A549 (cell line): Measurements from ENCODE around the gene KRT71. TPM values are rescaled to one million over a fixed set of nuclear protein-coding genes. Genes with fewer than 3 reads are reported as not detected.

ENCODE experiments used
- ATAC-seq, 2 experiments: fragments of 200-7000 bp in 1 of 2; fragments of >200 bp in 1 of 2; cut with Nextera tagmentation in 1 of 2; cut with Tn5 transposase in 1 of 2; 3 replicates each; pipeline versions ENCODE4 v1.8.0 to v1.9.1; 2018 to 2020; ENCODE audit warnings: mild to moderate bottlenecking in 1 of 2, moderate library complexity in 1 of 2
- CTCF ChIA-PET: fragments of 300-600 bp; sonication (Branson Sonifier 250); formaldehyde crosslinking; extraction: SDS; loops from one replicate; lab custom pipeline; 2021; ENCODE audit warnings: antibody characterized with exemption, inconsistent platforms; lab: Yijun Ruan, JAX
- POLR2A ChIA-PET: fragments of 350-600 bp; formaldehyde crosslinking; extraction: SDS; loops from one replicate; lab custom pipeline; 2021; ENCODE audit warnings: antibody characterized with exemption, inconsistent platforms; lab: Yijun Ruan, JAX
- DNase-seq, 2 experiments: peaks; one replicate each; pipeline versions ENCODE4 v3.0.0 to v3.0.0-alpha.2; 2011 to 2016; ENCODE audit warnings: low read depth in 1 of 2, low spot score in 1 of 2
- FAIRE-seq: peaks from 2 replicates; lab custom pipeline; 2011; peaks lifted over from hg19 to GRCh38; lab: Jason Lieb, UNC
- H3K27ac ChIP-seq, 2 experiments: fragments of >200 bp; sonication (Bioruptor Twin); formaldehyde crosslinking; 3 replicates each; pipeline ENCODE4 v1.5.1; 2016 to 2017
- H3K4me1 ChIP-seq: fragments of >200 bp; sonication (Bioruptor Twin); formaldehyde crosslinking; 3 replicates; pipeline ENCODE4 v1.6.1; 2016
- H3K4me2 ChIP-seq: fragments of >200 bp; sonication (Bioruptor Twin); formaldehyde crosslinking; 3 replicates; pipeline ENCODE4 v1.6.1; 2016
- H3K4me3 ChIP-seq: fragments of >200 bp; sonication (Bioruptor Twin); formaldehyde crosslinking; 3 replicates; pipeline ENCODE4 v1.5.1; 2016
- H3K9me3 ChIP-seq: fragments of >200 bp; sonication (Bioruptor Twin); formaldehyde crosslinking; 3 replicates; pipeline ENCODE4 v1.6.1; 2016
- CBX2 ChIP-seq: fragments of 200-600 bp; sonication (generic); IDR thresholded peaks from 2 replicates; pipeline ENCODE4 v1.6.1; 2016; ENCODE audit warnings: low read depth, mild to moderate bottlenecking, borderline replicate concordance
- CHD2 ChIP-seq: fragments of 150-350 bp; IDR thresholded peaks from 2 replicates; pipeline ENCODE4 v1.6.1; 2014; ENCODE audit warnings: low read length; ENCODE audit not compliant: partially characterized antibody
- CHD4 ChIP-seq: fragments of 200-600 bp; sonication (generic); IDR thresholded peaks from 2 replicates; pipeline ENCODE4 v1.6.1; 2016; ENCODE audit warnings: antibody characterized with exemption, mild to moderate bottlenecking, borderline replicate concordance
- EHF ChIP-seq: fragments of 250-450 bp; sonication (Bioruptor Pico); IDR thresholded peaks from 2 replicates; pipeline ENCODE4 v1.5.0; 2020; ENCODE audit warnings: mild to moderate bottlenecking
- FOSL2 ChIP-seq, 2 experiments: fragments of 450-650 bp in 1 of 2; fragments of >200 bp in 1 of 2; sonication (Bioruptor Twin) in 1 of 2; formaldehyde crosslinking; IDR thresholded peaks; 2 replicates each; pipeline versions ENCODE4 v1.5.0 to v1.6.1; 2016 to 2020; ENCODE audit warnings: mild to moderate bottlenecking in 1 of 2, moderate library complexity in 1 of 2
- HOXA7 ChIP-seq: fragments of 250-450 bp; sonication (Bioruptor Pico); IDR thresholded peaks from 2 replicates; pipeline ENCODE4 v1.5.0; 2020; ENCODE audit warnings: mild to moderate bottlenecking, moderate library complexity
- HOXB13 ChIP-seq: fragments of 250-450 bp; sonication (Bioruptor Pico); IDR thresholded peaks from 2 replicates; pipeline ENCODE4 v1.5.0; 2020; ENCODE audit warnings: low read depth, mild to moderate bottlenecking, moderate library complexity
- HOXB5 ChIP-seq: fragments of 250-450 bp; sonication (Bioruptor Pico); IDR thresholded peaks from 2 replicates; pipeline ENCODE4 v1.5.0; 2020; ENCODE audit warnings: mild to moderate bottlenecking, moderate library complexity
- KDM1A ChIP-seq: fragments of 200-600 bp; sonication (generic); IDR thresholded peaks from 2 replicates; pipeline ENCODE4 v1.6.1; 2016; ENCODE audit warnings: low read depth, mild to moderate bottlenecking
- KDM5A ChIP-seq: fragments of 200-600 bp; sonication (generic); IDR thresholded peaks from 2 replicates; pipeline ENCODE4 v1.6.1; 2016; ENCODE audit warnings: antibody characterized with exemption, mild to moderate bottlenecking
- MAFK ChIP-seq: fragments of 450-650 bp; IDR thresholded peaks from 2 replicates; pipeline ENCODE4 v1.6.1; 2014; ENCODE audit not compliant: partially characterized antibody
- MYC ChIP-seq: IDR thresholded peaks from 2 replicates; pipeline ENCODE4 v1.6.1; 2012; ENCODE audit warnings: mild to moderate bottlenecking, inconsistent platforms, low read length, improper control_type of control experiment, borderline replicate concordance
- NFE2L2 ChIP-seq: fragments of 150-350 bp; conservative IDR thresholded peaks from 2 replicates; pipeline ENCODE4 v1.6.1; 2014; ENCODE audit warnings: low read length
- NPAS2 ChIP-seq: fragments of 250-450 bp; sonication (Bioruptor Pico); IDR thresholded peaks from 2 replicates; pipeline ENCODE4 v1.8.0; 2022; ENCODE audit warnings: mild to moderate bottlenecking, moderate library complexity, borderline replicate concordance
- RAD21 ChIP-seq, 2 experiments: fragments of >200 bp in 1 of 2; sonication (Bioruptor Twin) in 1 of 2; formaldehyde crosslinking in 1 of 2; IDR thresholded peaks in 1 of 2; conservative IDR thresholded peaks in 1 of 2; 2 replicates in 1 of 2; 3 replicates in 1 of 2; pipeline ENCODE4 v1.6.1; 2012 to 2018; ENCODE audit warnings: inconsistent platforms in 1 of 2
- SMC3 ChIP-seq: fragments of >200 bp; sonication (Bioruptor Twin); formaldehyde crosslinking; IDR thresholded peaks from 3 replicates; pipeline ENCODE4 v1.6.1; 2018; ENCODE audit warnings: inconsistent platforms
- ZFP36 ChIP-seq: fragments of 450-650 bp; IDR thresholded peaks from 2 replicates; pipeline ENCODE4 v1.6.1; 2014; ENCODE audit warnings: borderline replicate concordance; ENCODE audit not compliant: partially characterized antibody
- ZNF302 ChIP-seq: fragments of 250-450 bp; sonication (Bioruptor Pico); IDR thresholded peaks from 2 replicates; pipeline ENCODE4 v1.9.0; 2021; ENCODE audit warnings: inconsistent platforms, mild to moderate bottlenecking, moderate library complexity
- ZSCAN20 ChIP-seq: fragments of 250-450 bp; sonication (Bioruptor Pico); IDR thresholded peaks from 2 replicates; pipeline ENCODE4 v1.8.0; 2022; ENCODE audit warnings: mild to moderate bottlenecking, moderate library complexity
- WGBS: methylation state at CpG from one replicate; pipeline ENCODE4 v1.1.6; 2017; ENCODE audit errors: missing lambda C conversion rate; 5-methylcytosine and 5-hydroxymethylcytosine counted together
- polyA plus RNA-seq, 4 experiments: library from polyadenylated mRNA; depleted of rRNA in 3 of 4; stranded (reverse); fragments of >200 nt; fragmentation: RNase III in 1 of 4; extraction: RNeasy Plus Mini Kit Qiagen cat#74134 plus additional on column Dnase treatment in 1 of 4; gene quantifications; 2 replicates in 3 of 4; 3 replicates in 1 of 4; pipeline ENCODE4 v1.2.3, GENCODE V29; 2011 to 2017
- TF ChIP-seq, protein P1 (sequence below): fragments of 150-350 bp; IDR thresholded peaks from 2 replicates; pipeline ENCODE4 v1.6.1; 2014; ENCODE audit warnings: low read depth, mild to moderate bottlenecking, low read length
- TF ChIP-seq, protein P2 (sequence below): fragments of 200-600 bp; sonication (generic); IDR thresholded peaks from 2 replicates; pipeline ENCODE4 v1.6.1; 2016; ENCODE audit warnings: antibody characterized with exemption, mild to moderate bottlenecking, moderate library complexity
- TF ChIP-seq, protein P3 (sequence below): fragments of >200 bp; sonication (Bioruptor Twin); formaldehyde crosslinking; IDR thresholded peaks from 2 replicates; pipeline ENCODE4 v1.6.1; 2016
- TF ChIP-seq, protein P4 (sequence below): fragments of 450-650 bp; IDR thresholded peaks from 2 replicates; pipeline ENCODE4 v1.6.1; 2014; ENCODE audit warnings: antibody characterized with exemption
- TF ChIP-seq, protein P5 (sequence below): fragments of >200 bp; sonication (Bioruptor Twin); formaldehyde crosslinking; IDR thresholded peaks from 3 replicates; pipeline ENCODE4 v1.5.1; 2016

The KRT71 gene
- polyA plus RNA-seq, 2 of the 4 experiments (the other 2 are of a cell fraction), result not detected

DNA sequence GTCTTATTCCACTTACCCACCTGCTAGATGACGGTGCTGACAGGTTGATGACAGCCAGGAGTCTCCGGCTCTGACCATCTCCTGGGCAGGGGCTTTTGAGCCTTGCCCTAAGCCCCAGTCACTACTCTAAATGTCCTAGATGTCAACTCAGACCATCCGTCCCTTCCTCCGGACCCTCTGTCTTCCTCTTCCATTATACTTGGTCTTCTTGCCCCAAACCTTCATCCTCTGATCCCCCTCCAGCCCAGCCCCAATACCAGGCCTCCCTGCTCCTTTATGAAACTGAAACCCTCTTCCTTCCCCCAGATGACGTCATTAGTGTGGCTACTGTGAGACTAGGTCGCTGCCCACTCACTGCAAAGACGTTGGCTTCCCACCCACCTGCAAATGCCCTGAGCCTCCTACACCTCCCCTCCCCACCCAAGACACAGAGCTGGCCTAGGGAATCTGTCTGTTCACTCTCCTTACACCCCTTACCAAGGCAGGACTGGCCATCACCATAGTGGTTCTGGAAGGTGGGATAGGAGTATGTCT, 10.1 kb downstream of the KRT71 start:
- FAIRE-seq (no peak), ATAC-seq (no peak), DNase-seq (no peak)
- WGBS, result 65% methylated on average over 7 of the region's 7 CpGs
- ChIA-PET POLR2A (no interaction called here), CTCF (interaction anchor here (2.0 kb wide), 1 partner anchor 40 kb away, joined by 5 read pairs; no protein-coding TSS in a partner anchor)
- H3K27ac ChIP-seq, result no peak overlapping the region
- peaks cover 23% of the 10 kb centered on the region for H3K4me1 ChIP-seq
- no peaks in the 10 kb centered on the region for H3K9me3 ChIP-seq
- no peak overlapping the region for H3K4me3 ChIP-seq
- TF ChIP-seq HOXB5 (CRISPR knock-in tag), result no peak
- TF ChIP-seq KDM5A, result no peak
- TF ChIP-seq NFE2L2, result no peak
- TF ChIP-seq MYC, result no peak
- TF ChIP-seq RAD21 (conservative IDR thresholded peaks at IDR 0.05 in 1 of 2, IDR thresholded peaks at IDR 0.05 in 1 of 2), result no peak
- TF ChIP-seq CHD4, result no peak
- TF ChIP-seq ZNF302 (CRISPR knock-in tag), result no peak
- no peak for TF ChIP-seq EHF (CRISPR knock-in tag)
- TF ChIP-seq ZSCAN20 (CRISPR knock-in tag), result no peak
- TF ChIP-seq MAFK, result no peak
- TF ChIP-seq, protein P1, sequence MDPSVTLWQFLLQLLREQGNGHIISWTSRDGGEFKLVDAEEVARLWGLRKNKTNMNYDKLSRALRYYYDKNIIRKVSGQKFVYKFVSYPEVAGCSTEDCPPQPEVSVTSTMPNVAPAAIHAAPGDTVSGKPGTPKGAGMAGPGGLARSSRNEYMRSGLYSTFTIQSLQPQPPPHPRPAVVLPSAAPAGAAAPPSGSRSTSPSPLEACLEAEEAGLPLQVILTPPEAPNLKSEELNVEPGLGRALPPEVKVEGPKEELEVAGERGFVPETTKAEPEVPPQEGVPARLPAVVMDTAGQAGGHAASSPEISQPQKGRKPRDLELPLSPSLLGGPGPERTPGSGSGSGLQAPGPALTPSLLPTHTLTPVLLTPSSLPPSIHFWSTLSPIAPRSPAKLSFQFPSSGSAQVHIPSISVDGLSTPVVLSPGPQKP, result no peak
- TF ChIP-seq NPAS2 (CRISPR knock-in tag), result no peak
- TF ChIP-seq, protein P2, sequence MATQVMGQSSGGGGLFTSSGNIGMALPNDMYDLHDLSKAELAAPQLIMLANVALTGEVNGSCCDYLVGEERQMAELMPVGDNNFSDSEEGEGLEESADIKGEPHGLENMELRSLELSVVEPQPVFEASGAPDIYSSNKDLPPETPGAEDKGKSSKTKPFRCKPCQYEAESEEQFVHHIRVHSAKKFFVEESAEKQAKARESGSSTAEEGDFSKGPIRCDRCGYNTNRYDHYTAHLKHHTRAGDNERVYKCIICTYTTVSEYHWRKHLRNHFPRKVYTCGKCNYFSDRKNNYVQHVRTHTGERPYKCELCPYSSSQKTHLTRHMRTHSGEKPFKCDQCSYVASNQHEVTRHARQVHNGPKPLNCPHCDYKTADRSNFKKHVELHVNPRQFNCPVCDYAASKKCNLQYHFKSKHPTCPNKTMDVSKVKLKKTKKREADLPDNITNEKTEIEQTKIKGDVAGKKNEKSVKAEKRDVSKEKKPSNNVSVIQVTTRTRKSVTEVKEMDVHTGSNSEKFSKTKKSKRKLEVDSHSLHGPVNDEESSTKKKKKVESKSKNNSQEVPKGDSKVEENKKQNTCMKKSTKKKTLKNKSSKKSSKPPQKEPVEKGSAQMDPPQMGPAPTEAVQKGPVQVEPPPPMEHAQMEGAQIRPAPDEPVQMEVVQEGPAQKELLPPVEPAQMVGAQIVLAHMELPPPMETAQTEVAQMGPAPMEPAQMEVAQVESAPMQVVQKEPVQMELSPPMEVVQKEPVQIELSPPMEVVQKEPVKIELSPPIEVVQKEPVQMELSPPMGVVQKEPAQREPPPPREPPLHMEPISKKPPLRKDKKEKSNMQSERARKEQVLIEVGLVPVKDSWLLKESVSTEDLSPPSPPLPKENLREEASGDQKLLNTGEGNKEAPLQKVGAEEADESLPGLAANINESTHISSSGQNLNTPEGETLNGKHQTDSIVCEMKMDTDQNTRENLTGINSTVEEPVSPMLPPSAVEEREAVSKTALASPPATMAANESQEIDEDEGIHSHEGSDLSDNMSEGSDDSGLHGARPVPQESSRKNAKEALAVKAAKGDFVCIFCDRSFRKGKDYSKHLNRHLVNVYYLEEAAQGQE, result no peak
- TF ChIP-seq CBX2, result no peak
- H3K4me2 ChIP-seq, result no peak overlapping the region

DNA sequence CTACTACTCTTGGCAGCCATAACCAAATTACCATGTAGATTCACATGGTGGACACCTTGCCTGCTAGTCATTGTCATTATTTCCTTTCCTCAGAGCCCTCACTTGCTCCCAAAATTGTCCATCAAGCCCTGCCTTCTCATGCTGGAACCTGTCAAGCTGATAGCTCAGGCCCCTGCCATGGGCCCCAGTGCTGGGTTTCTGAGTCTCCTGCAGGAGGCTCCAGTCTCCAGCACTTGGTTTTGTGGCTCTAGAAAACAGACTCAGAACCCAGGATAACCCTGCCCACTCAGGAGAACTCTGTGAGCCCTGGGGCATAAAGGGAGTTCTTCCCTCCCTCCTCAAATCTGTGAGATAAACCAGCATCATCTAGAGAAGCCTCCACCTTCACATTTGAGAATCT, 10.8 kb downstream of the KRT71 start:
- Histone ChIP-seq H3K4me1 (peaks cover 23% of the 10 kb centered on the region), H3K4me2 (no peak overlapping the region), H3K4me3 (no peak overlapping the region), H3K27ac (no peak overlapping the region), H3K9me3 (no peaks in the 10 kb centered on the region)
- TF ChIP-seq ZFP36 (no peak), HOXA7 (no peak), HOXB13 (CRISPR knock-in tag) (no peak), RAD21 (conservative IDR thresholded peaks at IDR 0.05 in 1 of 2, IDR thresholded peaks at IDR 0.05 in 1 of 2) (peak; percentile 18 to 48; a peak in 2 of 5 replicates), SMC3 (0 out of 3 replicates have a peak, but pooled peaks have one; percentile 7), KDM1A (no peak), CBX2 (no peak), KDM5A (no peak), FOSL2 (IDR thresholded peaks at IDR 0.05) (no peak), FOSL2 (CRISPR knock-in tag; IDR thresholded peaks at IDR 0.05) (no peak), CHD2 (no peak)
- TF ChIP-seq, protein P3, sequence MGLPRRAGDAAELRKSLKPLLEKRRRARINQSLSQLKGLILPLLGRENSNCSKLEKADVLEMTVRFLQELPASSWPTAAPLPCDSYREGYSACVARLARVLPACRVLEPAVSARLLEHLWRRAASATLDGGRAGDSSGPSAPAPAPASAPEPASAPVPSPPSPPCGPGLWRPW, result no peak
- TF ChIP-seq, protein P4, sequence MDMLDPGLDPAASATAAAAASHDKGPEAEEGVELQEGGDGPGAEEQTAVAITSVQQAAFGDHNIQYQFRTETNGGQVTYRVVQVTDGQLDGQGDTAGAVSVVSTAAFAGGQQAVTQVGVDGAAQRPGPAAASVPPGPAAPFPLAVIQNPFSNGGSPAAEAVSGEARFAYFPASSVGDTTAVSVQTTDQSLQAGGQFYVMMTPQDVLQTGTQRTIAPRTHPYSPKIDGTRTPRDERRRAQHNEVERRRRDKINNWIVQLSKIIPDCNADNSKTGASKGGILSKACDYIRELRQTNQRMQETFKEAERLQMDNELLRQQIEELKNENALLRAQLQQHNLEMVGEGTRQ, result no peak
- TF ChIP-seq, protein P5, sequence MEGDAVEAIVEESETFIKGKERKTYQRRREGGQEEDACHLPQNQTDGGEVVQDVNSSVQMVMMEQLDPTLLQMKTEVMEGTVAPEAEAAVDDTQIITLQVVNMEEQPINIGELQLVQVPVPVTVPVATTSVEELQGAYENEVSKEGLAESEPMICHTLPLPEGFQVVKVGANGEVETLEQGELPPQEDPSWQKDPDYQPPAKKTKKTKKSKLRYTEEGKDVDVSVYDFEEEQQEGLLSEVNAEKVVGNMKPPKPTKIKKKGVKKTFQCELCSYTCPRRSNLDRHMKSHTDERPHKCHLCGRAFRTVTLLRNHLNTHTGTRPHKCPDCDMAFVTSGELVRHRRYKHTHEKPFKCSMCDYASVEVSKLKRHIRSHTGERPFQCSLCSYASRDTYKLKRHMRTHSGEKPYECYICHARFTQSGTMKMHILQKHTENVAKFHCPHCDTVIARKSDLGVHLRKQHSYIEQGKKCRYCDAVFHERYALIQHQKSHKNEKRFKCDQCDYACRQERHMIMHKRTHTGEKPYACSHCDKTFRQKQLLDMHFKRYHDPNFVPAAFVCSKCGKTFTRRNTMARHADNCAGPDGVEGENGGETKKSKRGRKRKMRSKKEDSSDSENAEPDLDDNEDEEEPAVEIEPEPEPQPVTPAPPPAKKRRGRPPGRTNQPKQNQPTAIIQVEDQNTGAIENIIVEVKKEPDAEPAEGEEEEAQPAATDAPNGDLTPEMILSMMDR, result no peak
- peak in 1 of 2 experiments; percentile 22 for DNase-seq
- ChIA-PET POLR2A (no interaction called here), CTCF (interaction anchor here (1.6 kb wide), 1 partner anchor 99 kb away, joined by 6 read pairs; no protein-coding TSS in a partner anchor)
- no peak for FAIRE-seq
- ATAC-seq, result peak in 1 of 2 experiments; percentile 37; a peak in 1 of 6 replicates
